Measurements from ENCODE around the gene MICU1. TPM values are rescaled to one million over a fixed set of nuclear protein-coding genes. Genes with fewer than 3 reads are reported as not detected.

MICU1 gene
- total RNA-seq, 1 donor from 2014 or later: 43.7 TPM

Other genes with a start within 250 kb of the MICU1 start
- gene MCU, start 66.1 kb upstream of the MICU1 start, total RNA-seq: 15.4 TPM